Stimulated activated CD4-positive, alpha-beta T cell treated with anti-CD3 and anti-CD28 coated beads, Interleukin-2, amount 100 ng/mL, for 4 hours (primary cell): ENCODE measurements around the gene KLHL6.

ENCODE experiments used
- DNase-seq: peaks from one replicate; pipeline ENCODE4 v3.0.0-alpha.2; 2020; ENCODE audit warnings: low read depth

The KLHL6 gene

DNA sequence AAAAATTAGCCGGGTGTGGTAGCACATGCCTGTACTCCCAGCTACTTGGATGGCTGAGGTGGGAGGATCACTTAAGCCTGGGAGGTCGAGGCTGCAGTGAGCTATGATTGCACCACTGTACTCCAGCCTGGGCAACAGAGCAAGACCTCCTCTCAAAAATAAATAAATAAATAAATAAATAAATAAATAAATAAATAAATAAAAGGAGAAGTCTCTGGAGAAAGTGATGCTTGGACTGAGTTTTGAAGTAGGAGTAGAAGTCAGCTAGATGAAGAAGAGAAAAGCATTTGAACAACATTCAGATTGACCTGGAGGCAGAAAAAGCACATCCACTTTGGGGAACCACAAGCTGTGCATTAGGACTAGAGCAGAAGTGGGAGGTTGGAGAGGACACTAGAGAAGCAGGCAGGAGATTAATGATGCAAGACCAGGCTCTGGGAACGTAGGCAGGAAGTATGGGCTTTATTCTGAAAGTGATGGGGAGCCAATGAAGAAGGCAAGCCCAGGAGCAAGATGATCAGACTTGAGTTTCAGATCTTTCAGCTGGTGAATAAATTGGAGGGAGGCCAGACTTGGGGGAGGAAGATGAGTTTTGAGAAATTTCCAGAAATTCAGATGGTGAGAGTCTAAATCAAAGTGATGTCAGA lies 48.7 kb downstream of the KLHL6 start:
- no peak for DNase-seq

GRCh38 chr3:183504597-183504996 lies 50.9 kb downstream of the KLHL6 start:
- no peak for DNase-seq

- no peak for DNase-seq
Measured at GRCh38 chr3:183503746-183504145, 51.8 kb downstream of the KLHL6 start.

GRCh38 chr3:183502237-183503181 lies 53.0 kb downstream of the KLHL6 start:
- DNase-seq = no peak

GRCh38 chr3:183500981-183501704 lies 54.4 kb downstream of the KLHL6 start:
- no peak for DNase-seq

DNA sequence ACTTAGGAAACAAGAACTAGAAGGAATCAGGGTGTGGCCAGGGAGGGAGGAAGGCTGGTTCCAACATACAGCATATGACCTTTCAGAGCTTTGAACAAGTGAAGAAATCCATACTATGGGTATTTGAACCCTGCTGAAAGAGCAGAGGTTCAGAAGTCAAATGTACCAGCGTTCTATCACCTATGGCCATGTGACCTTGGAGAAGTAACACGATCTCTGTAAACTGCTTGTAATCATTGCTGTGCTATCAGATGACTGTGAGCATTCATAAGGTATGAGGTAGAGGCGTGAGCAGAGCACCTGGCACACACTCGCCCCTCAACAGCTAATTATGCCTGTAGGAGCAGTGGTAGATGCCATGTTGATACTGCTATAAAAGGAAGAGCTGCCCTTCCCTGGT lies 55.2 kb downstream of the KLHL6 start:
- DNase-seq = no peak

- DNase-seq = no peak
Measured at GRCh38 chr3:183498634-183499033, 56.9 kb downstream of the KLHL6 start.

DNA sequence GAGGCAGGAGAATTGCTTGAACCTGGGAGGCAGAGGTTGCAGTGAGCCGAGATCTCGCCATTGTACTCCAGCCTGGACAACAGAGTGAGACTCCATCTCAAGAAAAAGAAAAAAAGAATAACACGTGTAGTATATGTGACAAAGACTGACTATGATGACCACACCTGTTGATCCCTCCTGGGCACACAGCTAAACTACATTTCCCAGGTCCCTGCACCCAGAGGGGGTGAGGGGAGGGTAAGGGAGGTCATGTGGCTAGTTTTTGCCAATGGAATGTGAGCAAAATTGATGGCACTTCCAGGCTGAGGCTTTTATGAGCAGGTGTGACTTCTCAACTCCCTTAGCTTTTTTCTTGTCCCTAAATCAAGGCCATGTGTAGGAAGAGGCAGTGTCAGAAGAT lies 58.2 kb downstream of the KLHL6 start:
- no peak for DNase-seq

GRCh38 chr3:183496311-183496710 lies 59.2 kb downstream of the KLHL6 start:
- no peak for DNase-seq

GRCh38 chr3:183494341-183494740 lies 61.2 kb downstream of the KLHL6 start:
- DNase-seq = no peak

GRCh38 chr3:183493296-183494045 lies 62.0 kb downstream of the KLHL6 start:
- DNase-seq = no peak

DNA sequence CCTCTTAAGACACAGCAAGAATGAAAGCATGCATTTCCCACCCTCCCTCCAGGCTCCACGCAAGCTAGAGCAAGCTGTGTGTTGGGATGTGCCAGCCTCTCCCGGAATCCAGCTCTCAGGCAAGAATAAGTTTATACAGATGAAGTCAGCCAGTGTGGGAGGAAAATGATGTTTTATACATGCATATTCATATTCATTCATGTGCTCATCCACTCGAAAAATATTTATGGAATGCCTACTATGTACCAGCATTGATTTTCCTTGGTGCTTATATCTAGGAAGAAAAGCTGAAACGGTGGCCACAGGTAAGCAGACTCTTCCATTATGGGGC lies 62.7 kb downstream of the KLHL6 start:
- no peak for DNase-seq

- DNase-seq = no peak
Measured at GRCh38 chr3:183491923-183492848, 63.3 kb downstream of the KLHL6 start.

DNA sequence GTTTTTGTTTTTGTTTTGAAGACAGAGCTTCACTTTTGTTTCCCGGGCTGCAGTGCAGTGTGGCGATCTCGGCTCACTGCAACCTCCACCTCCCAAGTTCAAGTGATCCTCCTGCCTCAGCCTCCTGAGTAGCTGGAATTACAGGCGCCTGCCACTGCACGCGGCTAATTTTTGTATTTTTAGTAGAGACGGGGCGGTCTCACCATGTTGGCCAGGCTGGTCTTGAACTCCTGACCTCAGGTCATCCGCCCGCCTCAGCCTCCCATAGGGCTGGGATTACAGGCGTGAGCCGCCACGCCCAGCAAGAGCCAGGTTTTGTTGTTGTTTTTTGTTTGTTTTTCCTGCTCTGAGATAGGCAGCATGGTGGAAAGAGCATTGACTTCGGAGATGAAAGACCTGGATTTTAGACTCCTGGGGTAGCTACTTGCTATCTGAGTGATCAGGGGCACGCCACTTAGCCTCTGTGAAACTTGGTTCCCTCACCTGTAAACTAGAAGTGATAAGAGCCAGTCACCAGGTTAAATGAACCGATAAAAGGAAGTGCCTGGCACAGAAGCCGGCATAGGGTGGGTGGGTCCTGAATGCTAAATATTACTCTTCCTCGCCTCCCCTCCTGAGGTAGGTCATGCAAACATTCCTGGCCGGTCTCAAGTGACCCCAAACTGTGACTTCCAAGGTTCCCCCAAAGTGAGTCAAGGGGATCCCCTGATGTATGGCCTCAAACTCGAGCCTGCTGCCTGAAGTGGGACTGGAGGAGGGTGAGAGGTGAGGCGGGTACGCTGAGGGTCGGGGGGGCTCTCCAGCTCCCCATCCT lies 64.2 kb downstream of the KLHL6 start:
- DNase-seq = no peak

DNA sequence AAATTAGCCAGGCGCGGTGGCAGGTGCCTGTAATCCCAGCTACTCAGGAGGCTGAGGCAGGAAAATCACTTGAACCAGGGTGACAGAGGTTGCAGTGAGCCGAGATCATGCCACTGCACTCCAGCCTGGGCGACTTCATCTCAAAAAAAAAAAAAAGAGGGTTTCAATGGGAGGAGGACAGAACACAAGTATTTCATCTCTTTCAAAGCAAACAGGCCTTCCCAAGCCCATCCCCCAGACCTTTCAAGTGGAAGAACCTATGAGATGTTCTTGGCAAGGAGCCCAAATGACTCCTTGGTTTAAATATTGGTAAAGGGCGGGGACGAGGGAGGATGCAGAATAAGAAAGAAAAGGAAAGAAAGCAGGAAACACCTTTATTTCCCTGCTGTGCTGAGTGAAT lies 64.9 kb downstream of the KLHL6 start:
- no peak for DNase-seq

DNA sequence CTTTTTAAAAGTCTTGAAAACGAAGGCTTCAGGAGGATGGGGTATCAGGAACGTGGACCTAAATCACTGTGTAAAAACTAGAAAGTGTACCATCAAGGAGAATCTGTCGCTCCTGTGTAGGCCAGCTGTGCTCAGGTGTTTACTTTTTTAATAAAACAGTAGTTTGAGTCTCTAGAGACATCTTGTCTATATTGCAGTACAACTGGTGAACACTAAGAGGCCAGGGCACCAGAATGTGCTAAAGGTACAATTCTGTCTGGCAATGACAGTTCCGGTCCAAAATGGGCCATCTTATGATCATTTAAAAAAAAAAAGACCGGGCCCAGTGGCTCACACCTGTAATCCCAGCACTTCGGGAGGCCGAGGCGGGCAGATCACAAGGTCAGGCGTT lies 65.3 kb downstream of the KLHL6 start:
- DNase-seq = no peak

GRCh38 chr3:183489455-183490210 lies 65.9 kb downstream of the KLHL6 start:
- no peak for DNase-seq

- no peak for DNase-seq
Measured at GRCh38 chr3:183488343-183488742, 67.2 kb downstream of the KLHL6 start.

- DNase-seq = no peak
Measured at GRCh38 chr3:183487896-183488295, 67.6 kb downstream of the KLHL6 start.
